SJSA1 (cell line): ENCODE results near the gene ALDH7A1. TPM values are rescaled to one million over a fixed set of nuclear protein-coding genes. Genes with fewer than 3 reads are reported as not detected.
"Not testable (repeated sequence)": the region's sequence is repeated elsewhere in the genome, so short reads cannot be mapped to it uniquely, and the experiment has no call there.

ENCODE experiments used
- DNase-seq, 2 experiments: peaks; one replicate each; pipeline ENCODE4 v3.0.0-alpha.2; 2015 to 2020; ENCODE audit warnings: low spot score in 2 of 2, low read depth in 1 of 2
- H3K27ac ChIP-seq: fragments of 250-450 bp; sonication (Bioruptor Pico); 2 replicates; pipeline ENCODE4 v1.5.1; 2020; ENCODE audit warnings: mild to moderate bottlenecking, moderate library complexity
- H3K27me3 ChIP-seq: fragments of 250-450 bp; sonication (Bioruptor Pico); replicated peaks from 2 replicates; pipeline ENCODE4 v1.5.1; 2020; ENCODE audit warnings: mild to moderate bottlenecking, moderate library complexity
- H3K36me3 ChIP-seq: fragments of 250-450 bp; sonication (Bioruptor Pico); 2 replicates; pipeline ENCODE4 v1.5.1; 2020; ENCODE audit warnings: mild to moderate bottlenecking
- H3K4me1 ChIP-seq: fragments of 250-450 bp; sonication (Bioruptor Pico); replicated peaks from 2 replicates; pipeline ENCODE4 v1.6.1; 2021; ENCODE audit warnings: mild to moderate bottlenecking
- H3K4me3 ChIP-seq: fragments of 250-450 bp; sonication (Bioruptor Pico); 2 replicates; pipeline ENCODE4 v1.5.1; 2020; ENCODE audit warnings: mild to moderate bottlenecking
- H3K9me3 ChIP-seq: fragments of 250-450 bp; sonication (Bioruptor Pico); replicated peaks from 2 replicates; pipeline ENCODE4 v1.5.1; 2020; ENCODE audit warnings: mild to moderate bottlenecking
- total RNA-seq: library from RNA; depleted of rRNA; stranded (reverse); fragments of >200 nt; shearing (Covaris generic); gene quantifications from 2 replicates; pipeline ENCODE4 v1.2.3, GENCODE V29; 2014

ALDH7A1 gene
- total RNA-seq, 1 experiment from 2014 or later, result 55.0 TPM

GRCh38 chr5:126579716-126580115 lies 15.3 kb downstream of the ALDH7A1 start:
- Histone ChIP-seq H3K4me3 (no peak overlapping the region), H3K4me1 (no peaks in the 10 kb centered on the region), H3K27me3 (no peaks in the 10 kb centered on the region), H3K27ac (no peak overlapping the region), H3K36me3 (peaks cover 88% of the 10 kb centered on the region), H3K9me3 (no peaks in the 10 kb centered on the region)
- DNase-seq, result no peak

GRCh38 chr5:126577415-126577814 lies 17.6 kb downstream of the ALDH7A1 start:
- H3K9me3 ChIP-seq, result no peaks in the 10 kb centered on the region
- H3K4me3 ChIP-seq, result no peak overlapping the region
- no peaks in the 10 kb centered on the region for H3K27me3 ChIP-seq

GRCh38 chr5:126576974-126577373 lies 18.0 kb downstream of the ALDH7A1 start:
- H3K4me1 ChIP-seq, result no peaks in the 10 kb centered on the region
- H3K4me3 ChIP-seq, result no peak overlapping the region
- peak in 1 of 2 experiments; percentile 5 for DNase-seq
- no peaks in the 10 kb centered on the region for H3K9me3 ChIP-seq
- no peak overlapping the region for H3K27ac ChIP-seq
- H3K36me3 ChIP-seq, result peaks cover 86% of the 10 kb centered on the region
- H3K27me3 ChIP-seq, result no peaks in the 10 kb centered on the region

More at GRCh38 chr5:126577415-126577814, 17.6 kb downstream of the ALDH7A1 start:
- no peaks in the 10 kb centered on the region for H3K4me1 ChIP-seq
- H3K36me3 ChIP-seq, result peaks cover 88% of the 10 kb centered on the region
- no peak for DNase-seq
- no peak overlapping the region for H3K27ac ChIP-seq

GRCh38 chr5:126575644-126576043 lies 19.4 kb downstream of the ALDH7A1 start:
- Histone ChIP-seq H3K9me3 (no peaks in the 10 kb centered on the region), H3K27me3 (no peaks in the 10 kb centered on the region), H3K4me1 (no peaks in the 10 kb centered on the region), H3K36me3 (peaks cover 80% of the 10 kb centered on the region), H3K27ac (no peak overlapping the region), H3K4me3 (no peak overlapping the region)
- DNase-seq, result peak in 1 of 2 experiments; percentile 33

- Histone ChIP-seq H3K27ac (no peak overlapping the region), H3K4me3 (no peak overlapping the region), H3K4me1 (no peaks in the 10 kb centered on the region), H3K36me3 (peaks cover 75% of the 10 kb centered on the region), H3K27me3 (no peaks in the 10 kb centered on the region), H3K9me3 (0 out of 2 replicates have a peak, but pooled peaks cover 3% of the 10 kb centered on the region)
- DNase-seq, result peak in 1 of 2 experiments; percentile 34
Observed at GRCh38 chr5:126568206-126568755, 26.7 kb downstream of the ALDH7A1 start.

GRCh38 chr5:126562823-126563222 lies 32.2 kb downstream of the ALDH7A1 start:
- H3K4me1 ChIP-seq, result no peaks in the 10 kb centered on the region

GRCh38 chr5:126561908-126562307 lies 33.1 kb downstream of the ALDH7A1 start:
- DNase-seq, result peak in 1 of 2 experiments; percentile 34
- Histone ChIP-seq H3K27ac (no peak overlapping the region), H3K9me3 (no peaks in the 10 kb centered on the region), H3K27me3 (no peaks in the 10 kb centered on the region), H3K36me3 (peaks cover 51% of the 10 kb centered on the region), H3K4me1 (no peaks in the 10 kb centered on the region), H3K4me3 (no peak overlapping the region)

More at GRCh38 chr5:126562823-126563222, 32.2 kb downstream of the ALDH7A1 start:
- Histone ChIP-seq H3K27me3 (no peaks in the 10 kb centered on the region), H3K27ac (no peak overlapping the region), H3K36me3 (peaks cover 56% of the 10 kb centered on the region), H3K9me3 (no peaks in the 10 kb centered on the region), H3K4me3 (no peak overlapping the region)
- no peak for DNase-seq

- H3K9me3 ChIP-seq, H3K27ac ChIP-seq, H3K4me3 ChIP-seq, H3K27me3 ChIP-seq, H3K4me1 ChIP-seq: not testable (repeated sequence)
- H3K36me3 ChIP-seq, result peaks cover 69% of the 10 kb centered on the region
- peak in 1 of 2 experiments; percentile 35 for DNase-seq
Observed at GRCh38 chr5:126555101-126555500, 39.9 kb downstream of the ALDH7A1 start.

- DNase-seq, result peak in 1 of 2 experiments; percentile 40
- Histone ChIP-seq H3K4me3 (no peak overlapping the region), H3K4me1 (no peaks in the 10 kb centered on the region), H3K27ac (no peak overlapping the region), H3K9me3 (0 out of 2 replicates have a peak, but pooled peaks cover 2% of the 10 kb centered on the region), H3K36me3 (peaks cover 73% of the 10 kb centered on the region), H3K27me3 (no peaks in the 10 kb centered on the region)
Observed at GRCh38 chr5:126552614-126553013, 42.4 kb downstream of the ALDH7A1 start.

- H3K27ac ChIP-seq, result no peak overlapping the region
- no peak for DNase-seq
- no peaks in the 10 kb centered on the region for H3K27me3 ChIP-seq
- H3K9me3 ChIP-seq, result no peaks in the 10 kb centered on the region
- peaks cover 49% of the 10 kb centered on the region for H3K36me3 ChIP-seq
- no peaks in the 10 kb centered on the region for H3K4me1 ChIP-seq
- H3K4me3 ChIP-seq, result no peak overlapping the region
Observed at GRCh38 chr5:126544087-126544740, 50.8 kb downstream of the ALDH7A1 start.

- Histone ChIP-seq H3K9me3 (no peaks in the 10 kb centered on the region), H3K4me3 (no peak overlapping the region), H3K27ac (no peak overlapping the region), H3K36me3 (peaks cover 47% of the 10 kb centered on the region), H3K27me3 (no peaks in the 10 kb centered on the region), H3K4me1 (peaks cover 5% of the 10 kb centered on the region)
- no peak for DNase-seq
Observed at GRCh38 chr5:126543660-126544059, 51.4 kb downstream of the ALDH7A1 start.

- Histone ChIP-seq H3K4me1 (peaks cover 10% of the 10 kb centered on the region), H3K36me3 (peaks cover 46% of the 10 kb centered on the region), H3K4me3 (no peak overlapping the region), H3K27ac (no peak overlapping the region), H3K9me3 (no peaks in the 10 kb centered on the region), H3K27me3 (no peaks in the 10 kb centered on the region)
- no peak for DNase-seq
Observed at GRCh38 chr5:126543009-126543408, 52.0 kb downstream of the ALDH7A1 start.

- no peak for DNase-seq
- Histone ChIP-seq H3K4me1 (peaks cover 10% of the 10 kb centered on the region), H3K9me3 (no peaks in the 10 kb centered on the region), H3K27me3 (no peaks in the 10 kb centered on the region), H3K36me3 (peaks cover 40% of the 10 kb centered on the region), H3K27ac (no peak overlapping the region), H3K4me3 (no peak overlapping the region)
Observed at GRCh38 chr5:126542441-126542840, 52.6 kb downstream of the ALDH7A1 start.

GRCh38 chr5:126540631-126541030 lies 54.4 kb downstream of the ALDH7A1 start:
- DNase-seq, result no peak
- H3K27me3 ChIP-seq, result no peaks in the 10 kb centered on the region

More at GRCh38 chr5:126540631-126541030, 54.4 kb downstream of the ALDH7A1 start:
- Histone ChIP-seq H3K4me3 (no peak overlapping the region), H3K4me1 (peaks cover 16% of the 10 kb centered on the region), H3K9me3 (no peaks in the 10 kb centered on the region), H3K36me3 (peaks cover 22% of the 10 kb centered on the region), H3K27ac (no peak overlapping the region)
